IPS-18c (cell line): Measurements from ENCODE around the gene RBP3.

Experiments used
- H3K4me3 ChIP-seq: 2 replicates; pipeline ENCODE4 v1.7.0; 2013; ENCODE audit warnings: low read depth, mild to moderate bottlenecking, low read length, moderate library complexity; ENCODE audit not compliant: insufficient read depth
- H3K9me3 ChIP-seq: one replicate; pipeline ENCODE4 v1.6.1; 2013; ENCODE audit warnings: mild to moderate bottlenecking, low read length, moderate library complexity; ENCODE audit not compliant: control insufficient read depth, insufficient read depth

The RBP3 gene

DNA sequence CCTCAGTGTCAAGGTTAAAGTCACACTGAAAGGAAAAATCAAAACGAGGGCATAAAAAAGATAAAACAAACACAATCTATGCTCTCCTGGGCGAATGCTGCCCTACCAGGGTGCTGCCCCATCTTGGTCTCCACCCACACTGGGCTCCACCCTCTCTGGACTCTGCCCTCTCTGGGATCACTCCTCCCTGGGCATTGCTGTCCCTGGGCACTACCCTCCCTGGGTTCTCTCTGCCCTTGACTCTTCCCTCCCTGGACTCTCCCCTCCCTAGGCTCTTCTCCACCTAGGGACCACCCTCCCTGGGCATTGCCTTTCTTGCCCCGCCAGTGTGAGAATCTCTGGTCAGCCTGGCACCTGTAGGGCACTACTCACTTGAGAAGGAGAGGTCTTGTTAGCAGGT, 17.4 kb upstream of the RBP3 start:
- Histone ChIP-seq H3K9me3 (no peaks in the 10 kb centered on the region), H3K4me3 (no peak overlapping the region)

GRCh38 chr10:47331491-47331890, 16.7 kb upstream of the RBP3 start:
- Histone ChIP-seq H3K4me3 (no peak overlapping the region), H3K9me3 (no peaks in the 10 kb centered on the region)

- no peak overlapping the region for H3K4me3 ChIP-seq
These were observed 16.2 kb upstream of the RBP3 start for GRCh38 chr10:47331954-47332353.

GRCh38 chr10:47332371-47332770, 15.8 kb upstream of the RBP3 start:
- Histone ChIP-seq H3K9me3 (no peaks in the 10 kb centered on the region), H3K4me3 (no peak overlapping the region)

More at GRCh38 chr10:47331954-47332353, 16.2 kb upstream of the RBP3 start:
- no peaks in the 10 kb centered on the region for H3K9me3 ChIP-seq

GRCh38 chr10:47332946-47333345, 15.2 kb upstream of the RBP3 start:
- no peak overlapping the region for H3K4me3 ChIP-seq
- no peaks in the 10 kb centered on the region for H3K9me3 ChIP-seq

GRCh38 chr10:47333532-47333931, 14.6 kb upstream of the RBP3 start:
- H3K9me3 ChIP-seq = no peaks in the 10 kb centered on the region
- no peak overlapping the region for H3K4me3 ChIP-seq

DNA sequence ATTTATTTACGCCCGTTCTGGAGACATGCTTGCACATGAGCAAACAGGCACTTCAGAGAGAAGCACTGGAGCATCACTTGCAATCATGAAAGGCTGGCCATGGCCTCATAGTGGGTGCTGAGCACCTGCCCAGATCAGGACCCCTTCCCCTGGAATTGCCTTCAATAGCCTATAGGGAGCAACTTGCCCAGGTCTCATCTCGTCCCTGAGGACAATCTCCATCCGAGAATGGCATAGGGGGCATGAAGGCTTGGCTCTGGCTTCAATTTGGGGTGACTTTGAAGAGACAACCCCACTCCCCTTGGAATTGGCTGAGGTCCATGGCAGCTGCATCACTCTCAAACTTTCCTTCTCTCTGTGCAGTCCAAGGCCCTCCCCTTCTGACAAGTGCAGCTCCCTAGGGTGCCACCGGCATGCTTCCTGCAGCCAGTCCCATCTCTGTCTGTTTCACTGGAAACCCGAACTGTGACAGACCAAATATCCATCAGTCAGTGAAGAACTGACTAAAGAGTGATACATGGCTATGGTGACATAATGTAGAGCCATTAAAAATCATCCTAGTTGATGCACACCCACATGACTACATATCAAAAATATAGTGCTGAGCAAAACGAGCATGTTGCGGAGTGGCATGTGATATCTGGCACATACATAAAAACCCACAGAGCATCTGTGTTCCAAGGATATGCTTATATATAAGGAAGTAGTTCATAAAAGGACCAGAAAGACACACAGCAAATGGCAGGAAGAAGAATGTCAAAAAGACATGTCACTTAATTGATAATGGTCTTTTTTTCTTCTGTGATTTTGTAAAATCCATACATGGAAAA, 13.5 kb upstream of the RBP3 start:
- H3K4me3 ChIP-seq = no peak overlapping the region
- no peaks in the 10 kb centered on the region for H3K9me3 ChIP-seq

GRCh38 chr10:47335906-47336305, 12.3 kb upstream of the RBP3 start:
- no peaks in the 10 kb centered on the region for H3K9me3 ChIP-seq

DNA sequence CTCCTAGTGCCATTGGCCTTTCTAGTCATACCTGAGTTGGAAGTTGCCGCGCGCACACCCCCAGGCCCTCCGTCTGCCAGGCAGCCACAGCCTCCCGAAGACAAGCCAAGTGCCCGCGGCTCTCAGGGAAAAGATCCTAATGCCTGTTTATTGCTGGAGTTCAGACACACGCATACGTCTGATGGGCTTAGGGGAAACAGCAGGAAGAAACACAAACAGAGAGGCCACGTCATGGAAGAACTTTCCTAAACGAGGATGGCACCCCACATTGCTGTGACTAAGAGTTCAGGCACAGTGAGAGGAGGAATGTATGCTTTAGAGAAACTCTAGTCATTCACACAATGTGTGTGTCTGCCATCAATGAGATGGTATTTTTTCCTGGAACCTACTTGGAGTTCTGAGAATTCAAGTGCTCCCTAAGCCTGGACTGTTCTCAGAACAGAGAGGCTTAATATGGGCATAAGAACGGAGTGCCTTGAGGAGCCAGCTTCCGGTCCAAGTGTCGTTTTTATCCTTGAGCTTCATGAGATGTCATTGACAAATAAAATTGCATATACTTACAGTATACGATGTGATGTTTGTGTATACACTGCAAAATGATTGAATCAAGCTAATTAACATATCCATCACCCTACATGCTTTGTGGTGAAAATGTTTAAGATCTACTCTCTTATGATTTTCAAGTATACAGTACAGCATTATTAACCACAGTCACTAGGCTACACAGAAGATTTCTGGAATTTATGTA, 11.6 kb upstream of the RBP3 start:
- H3K4me3 ChIP-seq = no peak overlapping the region
- H3K9me3 ChIP-seq = no peaks in the 10 kb centered on the region

More at GRCh38 chr10:47335906-47336305, 12.3 kb upstream of the RBP3 start:
- no peak overlapping the region for H3K4me3 ChIP-seq

GRCh38 chr10:47337310-47337709, 10.9 kb upstream of the RBP3 start:
- Histone ChIP-seq H3K9me3 (no peaks in the 10 kb centered on the region), H3K4me3 (no peak overlapping the region)

GRCh38 chr10:47339186-47339735, 8.9 kb upstream of the RBP3 start:
- Histone ChIP-seq H3K4me3 (no peak overlapping the region), H3K9me3 (no peaks in the 10 kb centered on the region)

DNA sequence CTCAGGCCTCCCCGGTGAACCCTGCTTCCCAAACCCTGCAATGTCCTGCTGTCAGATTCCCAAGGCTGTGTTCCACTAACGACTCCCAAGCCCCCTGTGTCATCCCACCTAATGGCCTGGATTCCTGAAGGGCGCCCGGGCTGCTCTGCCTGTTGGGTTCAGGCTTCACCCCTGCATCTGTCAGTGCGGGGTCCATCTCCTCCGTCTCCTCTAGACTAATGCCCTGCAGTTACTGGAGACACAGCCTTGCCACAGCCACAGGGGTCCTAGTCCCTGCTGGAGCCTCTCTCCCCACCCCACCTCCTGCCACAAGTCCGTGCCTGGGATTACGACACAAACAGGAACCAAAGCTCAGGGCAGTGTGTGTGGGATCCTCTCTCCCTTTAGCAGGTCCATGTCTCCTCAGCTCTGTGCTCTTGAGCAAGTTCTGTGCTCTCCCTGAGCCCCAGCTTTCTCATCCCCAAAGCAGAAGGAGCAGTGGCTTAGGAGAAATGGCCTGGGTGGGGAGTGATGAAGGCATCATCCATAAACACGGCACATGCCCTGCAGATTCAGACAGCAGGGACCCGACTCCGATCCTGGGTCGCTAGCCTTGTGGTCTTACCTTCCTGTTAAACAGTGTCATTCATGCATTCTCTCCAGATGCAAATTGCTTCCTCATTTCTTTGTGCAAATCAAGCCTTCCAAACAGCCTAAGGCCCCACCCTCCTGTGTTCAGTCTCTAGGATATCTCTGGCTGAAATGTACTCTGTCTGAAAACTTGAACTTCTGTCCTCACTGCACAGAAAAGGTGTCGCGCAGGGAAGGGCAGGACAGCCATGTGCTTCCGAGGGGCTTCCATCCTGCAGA, 8.2 kb upstream of the RBP3 start:
- Histone ChIP-seq H3K4me3 (no peak overlapping the region), H3K9me3 (no peaks in the 10 kb centered on the region)

- H3K9me3 ChIP-seq = no peaks in the 10 kb centered on the region
- H3K4me3 ChIP-seq = no peak overlapping the region
These were observed 7.5 kb upstream of the RBP3 start for GRCh38 chr10:47340608-47341170.

DNA sequence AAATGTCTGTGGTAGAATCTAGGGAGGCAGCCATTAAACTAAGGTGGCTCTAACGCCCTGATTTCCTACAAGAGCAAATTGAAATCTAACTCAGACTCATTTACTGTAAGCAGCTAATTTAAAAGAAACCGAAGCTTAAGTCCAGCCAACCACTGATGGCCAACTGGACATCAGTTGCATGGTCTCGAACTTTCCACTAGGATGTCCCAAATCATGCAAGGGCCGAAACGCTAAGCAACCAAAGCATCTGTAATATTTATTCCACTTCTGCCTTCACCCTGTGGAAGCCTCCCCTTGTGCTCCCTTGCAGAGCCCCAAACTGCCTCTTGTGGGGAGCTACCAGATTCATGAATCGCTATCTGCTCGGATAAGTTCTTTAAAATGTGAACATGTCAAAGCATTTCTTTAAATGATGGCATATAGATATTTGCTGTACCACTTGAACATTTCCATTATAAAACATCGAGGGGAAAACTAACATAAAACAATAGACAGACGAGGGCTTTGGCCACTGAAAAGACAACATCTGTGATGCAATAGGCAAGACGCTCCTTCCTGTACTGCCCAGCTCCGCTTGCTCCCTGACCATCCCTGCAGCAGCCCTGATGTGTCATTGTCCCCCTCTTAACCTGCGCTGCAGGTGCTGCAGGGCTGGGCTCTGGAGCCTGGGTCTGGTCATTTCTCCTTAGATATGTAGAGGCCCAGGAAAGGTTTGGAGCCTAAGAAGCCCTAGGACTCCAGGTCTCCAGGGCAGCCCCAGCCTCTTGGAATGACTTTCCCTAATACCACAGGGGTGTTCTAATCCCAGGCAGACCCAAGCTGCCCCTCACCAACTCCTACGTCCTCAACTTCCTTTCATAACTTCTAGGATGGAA, 2.9 kb upstream of the RBP3 start:
- Histone ChIP-seq H3K9me3 (no peaks in the 10 kb centered on the region), H3K4me3 (no peak overlapping the region)

DNA sequence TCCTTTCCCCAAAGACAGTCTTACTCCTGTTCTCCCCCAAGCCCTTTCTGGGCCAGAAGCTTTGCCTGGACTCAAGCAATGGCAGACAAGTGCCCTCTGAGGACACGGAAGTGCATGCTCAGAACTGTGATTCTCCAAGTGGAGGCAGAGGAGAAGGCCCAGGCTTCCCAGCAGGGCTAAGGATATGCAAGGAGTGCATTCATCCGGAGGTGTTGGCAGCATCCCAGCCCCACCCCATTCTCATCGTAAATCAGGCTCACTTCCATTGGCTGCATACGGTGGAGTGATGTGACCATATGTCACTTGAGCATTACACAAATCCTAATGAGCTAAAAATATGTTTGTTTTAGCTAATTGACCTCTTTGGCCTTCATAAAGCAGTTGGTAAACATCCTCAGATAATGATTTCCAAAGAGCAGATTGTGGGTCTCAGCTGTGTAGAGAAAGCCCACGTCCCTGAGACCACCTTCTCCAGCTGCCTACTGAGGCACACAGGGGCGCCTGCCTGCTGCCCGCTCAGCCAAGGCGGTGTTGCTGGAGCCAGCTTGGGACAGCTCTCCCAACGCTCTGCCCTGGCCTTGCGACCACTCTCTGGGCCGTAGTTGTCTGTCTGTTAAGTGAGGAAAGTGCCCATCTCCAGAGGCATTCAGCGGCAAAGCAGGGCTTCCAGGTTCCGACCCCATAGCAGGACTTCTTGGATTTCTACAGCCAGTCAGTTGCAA, 1.4 kb upstream of the RBP3 start:
- no peak overlapping the region for H3K4me3 ChIP-seq
- no peaks in the 10 kb centered on the region for H3K9me3 ChIP-seq

GRCh38 chr10:47347303-47347675, 874 bp upstream of the RBP3 start:
- Histone ChIP-seq H3K9me3 (no peaks in the 10 kb centered on the region), H3K4me3 (no peak overlapping the region)
